Spleen (tissue), 7 donors: ENCODE data around the gene NCKIPSD.

ENCODE experiments used
- POLR2A ChIP-seq, 3 donors: fragments of 450-650 bp; IDR thresholded peaks; one replicate each; pipeline ENCODE4 v1.5.1; 2017; ENCODE audit warnings: antibody characterized with exemption in 3 of 3, mild to moderate bottlenecking in 1 of 3
- TF ChIP-seq, protein P1 (sequence below), 11 experiments: fragments of 200-600 bp in 7 of 11; fragments of 450-650 bp in 4 of 11; sonication (generic) in 4 of 11; IDR thresholded peaks in 8 of 11; conservative IDR thresholded peaks in 3 of 11; 1 replicate in 7 of 11; 2 replicates in 4 of 11; pipeline versions ENCODE4 v1.4.0 to v1.8.0; 2016 to 2021; ENCODE audit warnings: antibody characterized with exemption in 11 of 11, inconsistent platforms in 4 of 11, mild to moderate bottlenecking in 1 of 11
- donor health status: DM: no; HTN: no; CAD: no; lungs with moderate emphysema.
- donor health status: DM: no; HTN: no; CAD: no.
- donor health status: DM: no; HTN: no; CAD: no.

DNA sequence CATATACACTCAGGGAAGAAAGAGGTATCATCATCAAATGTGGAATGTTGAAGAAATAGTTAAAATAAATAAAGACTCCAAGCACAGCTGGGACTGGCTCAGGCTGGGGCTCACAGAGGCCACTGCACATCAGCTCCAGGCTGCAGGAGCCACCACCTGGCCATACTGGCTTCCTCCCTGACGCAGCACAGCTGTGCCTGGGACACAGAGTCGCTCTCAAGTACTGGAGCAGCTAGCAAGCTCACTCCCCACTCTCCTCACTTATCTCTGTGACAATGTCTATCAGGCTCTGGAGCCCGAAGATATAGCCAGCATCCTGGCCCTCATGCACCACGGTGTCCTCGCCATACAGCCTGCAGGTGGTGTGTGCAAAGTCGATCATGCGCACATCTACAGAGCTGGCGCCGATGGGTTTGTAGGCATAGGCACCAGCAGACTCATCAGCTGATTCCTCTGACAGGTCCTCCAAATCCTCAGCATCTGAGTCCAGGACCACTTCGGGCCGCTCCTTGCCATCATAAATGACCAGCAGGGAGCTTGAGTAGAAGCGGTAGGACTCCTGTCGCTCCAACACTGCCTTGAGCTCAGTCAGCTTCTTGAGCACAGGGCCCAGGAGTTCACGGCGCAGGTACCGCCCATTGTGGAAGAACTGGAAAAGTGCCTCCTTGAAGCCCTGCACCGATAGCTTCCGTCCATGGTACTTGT lies 2.5 kb upstream of the NCKIPSD start:
- TF ChIP-seq, protein P1, sequence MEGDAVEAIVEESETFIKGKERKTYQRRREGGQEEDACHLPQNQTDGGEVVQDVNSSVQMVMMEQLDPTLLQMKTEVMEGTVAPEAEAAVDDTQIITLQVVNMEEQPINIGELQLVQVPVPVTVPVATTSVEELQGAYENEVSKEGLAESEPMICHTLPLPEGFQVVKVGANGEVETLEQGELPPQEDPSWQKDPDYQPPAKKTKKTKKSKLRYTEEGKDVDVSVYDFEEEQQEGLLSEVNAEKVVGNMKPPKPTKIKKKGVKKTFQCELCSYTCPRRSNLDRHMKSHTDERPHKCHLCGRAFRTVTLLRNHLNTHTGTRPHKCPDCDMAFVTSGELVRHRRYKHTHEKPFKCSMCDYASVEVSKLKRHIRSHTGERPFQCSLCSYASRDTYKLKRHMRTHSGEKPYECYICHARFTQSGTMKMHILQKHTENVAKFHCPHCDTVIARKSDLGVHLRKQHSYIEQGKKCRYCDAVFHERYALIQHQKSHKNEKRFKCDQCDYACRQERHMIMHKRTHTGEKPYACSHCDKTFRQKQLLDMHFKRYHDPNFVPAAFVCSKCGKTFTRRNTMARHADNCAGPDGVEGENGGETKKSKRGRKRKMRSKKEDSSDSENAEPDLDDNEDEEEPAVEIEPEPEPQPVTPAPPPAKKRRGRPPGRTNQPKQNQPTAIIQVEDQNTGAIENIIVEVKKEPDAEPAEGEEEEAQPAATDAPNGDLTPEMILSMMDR (IDR thresholded peaks at IDR 0.05 in 8 of 11, conservative IDR thresholded peaks at IDR 0.05 in 3 of 11): no peak
- no peak for TF ChIP-seq POLR2A (IDR thresholded peaks at IDR 0.05)
